GM10248 (cell line): ENCODE measurements around the gene CDH23.

Experiments
- CTCF ChIA-PET: fragments of 300-600 bp; sonication (Branson Sonifier 250); formaldehyde crosslinking; extraction: SDS; loops from one replicate; lab custom pipeline; 2021; ENCODE audit warnings: antibody characterized with exemption; lab: Yijun Ruan, JAX
- POLR2A ChIA-PET: fragments of 350-650 bp; sonication (Branson Sonifier 250); formaldehyde crosslinking; extraction: SDS; loops from one replicate; lab custom pipeline; 2020; ENCODE audit warnings: antibody characterized with exemption; lab: Yijun Ruan, JAX
- DNase-seq: peaks from one replicate; pipeline ENCODE4 v3.0.0; 2012; ENCODE audit errors: extremely low spot score
- TF ChIP-seq, protein P1 (sequence below): IDR thresholded peaks from 2 replicates; pipeline ENCODE4 v1.5.1; 2012; ENCODE audit warnings: mild to moderate bottlenecking, low read depth; ENCODE audit errors: extremely low read depth, missing control alignments, control extremely low read depth

CDH23 gene

DNA sequence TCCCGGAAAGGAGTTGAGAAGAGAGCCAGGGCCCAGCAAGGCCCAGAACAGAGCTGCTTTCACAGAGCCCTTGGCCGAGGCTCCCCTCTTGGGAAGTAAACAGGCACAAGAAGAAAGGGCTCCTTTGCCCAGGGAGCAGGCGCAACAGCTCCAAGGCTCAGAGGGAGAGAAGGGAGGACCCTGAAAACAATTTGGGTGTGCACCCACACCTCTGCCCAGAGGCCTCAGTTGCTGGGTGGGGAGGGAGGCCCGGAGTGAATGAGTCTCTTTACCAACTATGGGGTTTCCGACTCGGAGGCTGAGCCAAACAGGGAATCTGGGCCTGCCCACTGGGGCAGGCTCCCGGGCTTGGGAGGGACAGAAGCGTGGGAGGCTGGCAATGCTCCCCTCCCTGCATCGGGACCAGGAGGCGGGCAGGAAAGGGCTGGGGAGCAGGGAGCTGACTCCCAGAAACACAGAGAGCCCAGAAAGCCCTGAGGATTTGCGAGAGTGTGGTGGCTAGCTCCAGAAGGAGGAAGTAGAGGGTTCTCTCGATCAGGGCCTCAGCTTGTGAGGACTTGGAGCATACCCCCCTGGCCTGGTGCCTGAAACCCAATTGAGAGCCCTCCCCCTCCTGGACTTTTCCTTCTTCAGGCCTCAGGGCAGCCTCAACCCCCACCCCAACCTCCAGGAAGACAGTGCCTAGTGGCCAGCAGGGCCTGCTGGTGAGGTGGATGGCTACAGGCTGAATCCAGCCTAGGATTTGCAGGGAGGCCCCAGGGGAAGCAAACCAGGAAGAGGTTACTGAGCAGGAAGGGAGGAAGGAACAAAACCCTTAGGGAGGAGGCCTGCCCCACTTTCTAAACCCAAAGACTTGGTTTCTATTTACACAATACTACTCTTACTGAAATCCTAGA, 316.7 kb downstream of the CDH23 start:
- CTCF ChIA-PET, result interaction anchor here (1.1 to 11.1 kb wide), 7 partner anchors 8 to 393 kb away, joined by 3 to 168 read pairs (median 4); partner anchors contain the start of gene VSIR
- TF ChIP-seq, protein P1, sequence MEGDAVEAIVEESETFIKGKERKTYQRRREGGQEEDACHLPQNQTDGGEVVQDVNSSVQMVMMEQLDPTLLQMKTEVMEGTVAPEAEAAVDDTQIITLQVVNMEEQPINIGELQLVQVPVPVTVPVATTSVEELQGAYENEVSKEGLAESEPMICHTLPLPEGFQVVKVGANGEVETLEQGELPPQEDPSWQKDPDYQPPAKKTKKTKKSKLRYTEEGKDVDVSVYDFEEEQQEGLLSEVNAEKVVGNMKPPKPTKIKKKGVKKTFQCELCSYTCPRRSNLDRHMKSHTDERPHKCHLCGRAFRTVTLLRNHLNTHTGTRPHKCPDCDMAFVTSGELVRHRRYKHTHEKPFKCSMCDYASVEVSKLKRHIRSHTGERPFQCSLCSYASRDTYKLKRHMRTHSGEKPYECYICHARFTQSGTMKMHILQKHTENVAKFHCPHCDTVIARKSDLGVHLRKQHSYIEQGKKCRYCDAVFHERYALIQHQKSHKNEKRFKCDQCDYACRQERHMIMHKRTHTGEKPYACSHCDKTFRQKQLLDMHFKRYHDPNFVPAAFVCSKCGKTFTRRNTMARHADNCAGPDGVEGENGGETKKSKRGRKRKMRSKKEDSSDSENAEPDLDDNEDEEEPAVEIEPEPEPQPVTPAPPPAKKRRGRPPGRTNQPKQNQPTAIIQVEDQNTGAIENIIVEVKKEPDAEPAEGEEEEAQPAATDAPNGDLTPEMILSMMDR, result no peak
- POLR2A ChIA-PET, result no interaction called here
- no peak for DNase-seq

DNA sequence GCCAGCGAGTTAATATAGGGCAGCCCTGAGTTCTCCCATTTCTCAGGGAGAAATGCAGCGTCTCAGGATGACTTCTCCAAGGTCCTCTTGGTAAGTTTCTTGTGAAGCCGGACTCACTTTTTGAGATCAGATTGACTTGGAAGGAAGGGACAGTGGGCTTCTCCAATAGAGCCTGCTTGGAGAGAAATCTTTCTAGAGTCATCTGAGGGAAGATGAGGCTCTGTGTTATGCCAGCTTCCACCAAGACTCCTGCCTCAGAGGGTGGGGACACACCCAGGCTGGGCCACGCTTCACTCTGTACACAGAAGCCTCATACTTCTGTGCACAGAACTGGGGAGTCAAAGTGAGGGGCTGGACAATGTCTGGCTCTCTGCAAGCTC, 317.3 kb downstream of the CDH23 start:
- ChIA-PET POLR2A (no interaction called here), CTCF (interaction anchor here (1.0 to 11.1 kb wide), 10 partner anchors 8 to 400 kb away, joined by 3 to 168 read pairs (median 4); partner anchors contain the start of gene VSIR)
- no peak for DNase-seq
- TF ChIP-seq, protein P1, result no peak

DNA sequence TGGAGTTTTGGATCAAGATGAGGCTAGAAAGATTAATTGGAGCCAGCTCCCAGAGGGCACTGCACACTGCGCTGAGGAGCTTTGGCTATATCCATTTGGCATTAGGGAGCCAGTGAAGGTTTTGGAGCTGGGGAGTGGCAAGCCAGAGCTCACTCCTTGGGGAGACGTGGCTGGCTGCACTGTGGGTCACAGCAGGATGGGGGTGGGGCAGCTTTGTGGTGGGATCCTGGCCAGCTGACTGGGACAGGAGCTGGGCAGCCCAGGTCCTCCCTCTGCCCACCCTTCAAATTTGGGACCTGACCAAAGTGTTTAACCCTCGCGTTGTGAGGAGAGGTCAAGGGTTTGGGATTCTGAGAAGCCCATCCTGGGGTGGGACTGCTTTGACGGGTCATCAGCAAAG, 317.9 kb downstream of the CDH23 start:
- DNase-seq, result no peak
- ChIA-PET CTCF (interaction anchor here (0.7 to 11.1 kb wide), 9 partner anchors 9 to 400 kb away, joined by 3 to 168 read pairs (median 4); partner anchors contain the start of gene VSIR), POLR2A (no interaction called here)
- TF ChIP-seq, protein P1, result no peak

DNA sequence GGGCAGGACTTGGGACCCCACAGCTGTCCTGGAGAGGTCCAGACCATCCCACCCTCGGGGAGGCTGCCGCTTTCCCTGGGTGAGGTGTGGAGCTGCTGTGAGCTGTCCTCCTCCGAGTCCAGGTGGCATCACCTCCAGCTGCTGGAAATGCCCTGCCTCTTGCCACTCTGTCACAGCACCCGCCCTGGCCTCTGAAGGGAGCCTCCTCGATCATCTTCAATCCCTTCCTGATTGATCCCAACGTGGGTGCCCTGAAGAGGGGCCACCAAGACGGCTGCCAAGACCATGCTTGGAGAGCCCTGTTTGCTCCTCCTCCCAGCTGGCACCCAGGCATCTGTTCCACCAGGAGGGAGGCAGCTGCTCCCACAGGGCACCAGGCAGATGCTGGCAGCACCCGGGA, 318.3 kb downstream of the CDH23 start:
- no peak for DNase-seq
- TF ChIP-seq, protein P1, result no peak
- CTCF ChIA-PET, result interaction anchor here (0.7 to 11.1 kb wide), 9 partner anchors 8 to 401 kb away, joined by 3 to 168 read pairs (median 4); partner anchors contain the start of gene VSIR
- POLR2A ChIA-PET, result no interaction called here

DNA sequence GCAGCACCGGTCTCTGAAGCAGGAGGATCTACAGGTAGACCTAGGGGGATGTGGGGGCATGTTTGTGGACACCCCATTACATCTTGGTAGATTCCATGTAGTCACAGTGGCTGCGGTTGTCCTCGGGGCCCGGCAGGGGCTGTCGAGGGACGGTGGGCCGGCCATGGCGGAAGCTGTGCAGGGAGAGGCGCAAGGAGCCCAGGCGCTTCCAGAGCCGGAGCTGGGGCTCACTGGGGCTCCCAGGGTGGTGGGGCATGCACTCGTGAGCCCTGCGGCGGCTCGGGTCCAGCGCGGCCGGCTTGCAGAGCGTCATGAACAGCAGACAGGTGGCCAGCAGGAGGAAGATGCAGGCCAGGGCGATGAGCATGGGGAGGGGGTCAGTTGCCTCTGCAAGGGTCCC, 319.1 kb downstream of the CDH23 start:
- POLR2A ChIA-PET, result no interaction called here
- DNase-seq, result no peak
- CTCF ChIA-PET, result interaction anchor here (1.3 to 2.9 kb wide), 6 partner anchors 8 to 20 kb away, joined by 3 to 14 read pairs (median 8); no protein-coding TSS in a partner anchor
- TF ChIP-seq, protein P1, result no peak

DNA sequence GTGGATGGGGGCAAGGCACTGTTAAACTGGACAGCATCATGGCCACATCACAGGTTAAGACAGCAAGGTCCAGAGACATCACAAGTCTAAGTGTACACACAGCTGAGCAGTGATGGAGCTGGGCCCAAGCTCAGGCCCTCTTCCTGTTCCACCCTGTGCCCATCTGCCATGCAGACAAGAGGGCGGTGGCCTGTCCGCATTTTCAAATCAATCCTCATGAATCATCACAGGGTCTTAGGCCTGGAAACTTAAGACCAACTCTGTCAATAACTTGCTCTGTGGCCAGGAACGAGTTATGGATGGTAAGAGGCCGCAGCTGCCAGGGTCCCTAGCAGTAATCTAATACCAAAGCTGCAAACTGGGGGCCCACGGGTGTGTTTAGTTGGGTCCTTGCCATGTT, 319.7 kb downstream of the CDH23 start:
- DNase-seq, result no peak
- CTCF ChIA-PET, result interaction anchor here (1.3 to 2.9 kb wide), 5 partner anchors 9 to 20 kb away, joined by 3 to 14 read pairs (median 9); no protein-coding TSS in a partner anchor
- POLR2A ChIA-PET, result no interaction called here
- TF ChIP-seq, protein P1, result no peak
